Peyer's patch (tissue), 4 donors: ENCODE measurements around the gene DRAM2.

ENCODE experiments used
- CTCF ChIP-seq, 6 experiments: fragments of 450-650 bp in 4 of 6; fragments of 200-600 bp in 2 of 6; sonication (generic) in 1 of 6; IDR thresholded peaks; one replicate each; pipeline ENCODE4 v1.5.1; 2017 to 2019; ENCODE audit warnings: antibody characterized with exemption in 6 of 6, mild to moderate bottlenecking in 3 of 6, moderate library complexity in 1 of 6
- POLR2A ChIP-seq, 2 donors: fragments of 450-650 bp; IDR thresholded peaks; one replicate each; pipeline ENCODE4 v1.5.1; 2017; ENCODE audit warnings: antibody characterized with exemption in 2 of 2, mild to moderate bottlenecking in 2 of 2, moderate library complexity in 2 of 2

GRCh38 chr1:111154021-111154999, 14.4 kb upstream of the DRAM2 start:
- TF ChIP-seq CTCF (IDR thresholded peaks at IDR 0.05) (no peak), POLR2A (IDR thresholded peaks at IDR 0.05) (no peak)
